Ramos (cell line): ENCODE data around the gene PPIF.

ENCODE experiments used
- in situ Hi-C: fragments of 300-500 bp; cut with MboI; formaldehyde crosslinking; loops from one replicate; pipeline ENCODE4 v1.14.3; 2022; ENCODE audit warnings: low sequenced_read_pairs; ENCODE audit not compliant: unreplicated experiment

PPIF gene

DNA sequence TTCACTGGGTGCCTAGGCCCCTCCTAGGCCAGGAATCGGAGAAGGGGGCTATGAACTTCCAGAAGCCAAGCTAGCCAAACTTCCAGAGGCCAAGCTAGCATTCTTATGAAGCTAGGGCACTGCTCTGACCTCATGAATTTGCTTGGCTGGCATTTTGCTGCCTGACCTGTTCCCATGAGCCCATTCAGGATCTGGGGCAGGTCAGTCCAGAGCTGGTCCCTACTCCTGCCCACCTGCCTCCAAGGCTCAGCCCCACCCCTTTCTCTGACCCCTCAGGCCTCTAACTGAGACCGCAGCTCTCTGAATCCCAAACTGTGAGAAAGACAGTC lies 1.3 kb upstream of the PPIF start:
- in situ Hi-C loops = no loop called here

DNA sequence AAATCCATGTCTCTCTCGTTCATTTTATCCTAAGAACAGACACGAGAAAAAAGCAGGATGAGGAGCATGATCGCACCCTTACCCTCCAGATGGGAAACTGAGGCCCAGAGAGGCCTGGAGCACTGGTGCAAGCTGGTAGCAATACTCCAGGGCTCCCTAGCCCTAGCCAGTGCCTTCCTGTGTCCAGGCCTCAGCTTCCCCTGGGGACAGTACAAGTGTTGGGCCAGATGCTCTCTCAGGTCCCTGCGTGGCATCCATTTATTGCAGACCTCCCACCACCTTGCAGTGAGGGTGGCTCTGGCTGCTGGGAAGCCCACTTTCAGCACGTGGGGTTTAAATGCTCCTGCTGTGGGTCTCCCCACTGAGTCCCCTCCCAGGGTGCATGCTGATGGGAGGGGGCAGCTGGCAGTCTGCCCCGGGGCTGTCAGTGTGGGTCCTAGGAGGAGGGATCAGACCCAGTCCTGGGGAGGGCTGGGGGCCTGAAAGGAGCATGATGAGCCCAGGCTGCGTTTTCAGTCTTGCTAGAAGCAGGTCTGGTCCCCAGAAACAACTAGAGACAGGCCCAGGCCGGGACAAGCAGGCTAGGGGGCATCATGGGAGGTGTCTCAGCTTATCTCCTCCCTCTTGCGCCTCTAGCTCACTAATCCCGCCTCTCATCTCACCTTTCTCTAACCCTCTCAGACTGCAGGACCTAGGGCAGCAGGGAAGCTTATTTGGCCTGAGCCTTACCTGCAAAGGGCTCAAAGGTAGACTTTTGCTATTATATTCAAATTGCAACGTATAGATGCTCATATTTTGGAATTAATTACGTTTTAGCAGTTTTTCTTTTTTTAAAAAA lies 662 bp upstream of the PPIF start:
- in situ Hi-C loops = no loop called here

DNA sequence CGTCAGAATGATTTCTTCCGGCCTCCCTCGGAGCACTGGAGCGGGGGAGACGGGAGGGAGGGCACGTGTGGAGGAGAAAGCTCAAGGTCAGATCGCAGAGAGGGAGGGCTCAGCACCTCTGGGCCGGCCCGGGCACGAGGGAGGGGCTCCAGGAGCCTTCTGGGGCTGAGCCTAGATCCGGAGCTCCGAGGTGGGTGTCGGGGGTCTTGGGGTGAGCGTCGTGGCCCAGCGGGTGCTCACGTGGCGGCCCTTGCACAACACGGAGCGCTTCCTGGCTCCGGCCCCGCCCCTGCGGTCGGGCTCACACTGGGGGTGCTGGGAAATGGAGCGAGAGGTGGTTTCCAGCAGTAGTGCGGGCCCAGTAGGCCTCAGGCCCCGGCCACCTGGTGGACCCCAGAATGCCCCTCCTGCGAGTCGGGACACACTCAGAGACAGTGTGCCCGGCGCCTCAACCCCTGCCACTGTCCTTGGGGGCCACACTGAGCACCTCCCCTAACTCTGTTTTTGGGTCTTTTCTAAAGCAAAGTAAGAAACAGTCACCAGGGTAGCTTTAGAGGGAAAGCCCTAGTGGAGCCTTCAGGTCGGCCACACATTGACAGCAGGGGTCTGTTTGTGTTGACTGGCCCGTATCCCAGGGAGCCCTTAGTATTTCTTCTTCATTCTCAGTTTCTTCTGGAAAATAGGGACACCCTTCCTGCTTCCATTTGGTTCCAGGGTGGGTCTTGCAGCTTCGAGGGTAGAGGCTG lies 798 bp downstream of the PPIF start:
- in situ Hi-C loops = no loop called here

DNA sequence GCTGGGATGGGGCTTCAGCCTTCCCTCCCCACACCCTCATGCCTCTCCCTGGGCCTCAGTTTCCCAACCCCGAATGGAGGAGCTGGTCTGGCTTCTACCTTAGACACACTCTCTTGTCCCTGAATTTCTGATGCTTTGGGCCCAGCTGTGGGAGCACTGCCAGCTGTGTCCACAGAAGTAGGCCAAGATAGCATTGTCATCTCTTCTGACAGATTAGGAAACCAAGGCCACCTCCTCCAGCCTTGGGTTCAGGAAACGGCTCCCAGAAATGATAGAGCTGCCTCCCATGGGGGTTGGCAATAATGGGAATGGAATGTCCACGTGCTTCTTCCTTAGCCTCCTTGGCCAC lies 1.3 kb downstream of the PPIF start:
- in situ Hi-C loops = no loop called here

DNA sequence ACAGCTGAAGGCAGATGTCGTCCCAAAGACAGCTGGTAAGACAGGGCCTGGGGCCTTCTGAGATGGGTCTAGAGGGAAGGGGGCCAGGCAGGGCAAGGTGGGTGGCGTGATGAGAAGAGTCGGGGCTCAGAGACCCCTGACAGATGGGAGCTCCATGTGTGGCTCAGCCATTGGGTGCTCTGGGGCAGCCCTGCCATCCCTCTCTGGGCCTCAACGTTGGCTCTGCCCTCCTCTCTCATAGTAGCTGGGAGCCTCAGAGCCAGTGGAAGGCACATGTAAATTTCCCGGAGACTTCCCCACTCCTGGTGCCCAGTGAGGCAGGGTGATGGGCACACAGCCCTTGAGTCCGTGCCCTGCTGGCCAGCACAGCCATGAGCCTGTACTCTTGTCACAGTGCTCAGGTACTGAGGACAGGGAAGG lies 1.8 kb downstream of the PPIF start:
- in situ Hi-C loops = no loop called here

DNA sequence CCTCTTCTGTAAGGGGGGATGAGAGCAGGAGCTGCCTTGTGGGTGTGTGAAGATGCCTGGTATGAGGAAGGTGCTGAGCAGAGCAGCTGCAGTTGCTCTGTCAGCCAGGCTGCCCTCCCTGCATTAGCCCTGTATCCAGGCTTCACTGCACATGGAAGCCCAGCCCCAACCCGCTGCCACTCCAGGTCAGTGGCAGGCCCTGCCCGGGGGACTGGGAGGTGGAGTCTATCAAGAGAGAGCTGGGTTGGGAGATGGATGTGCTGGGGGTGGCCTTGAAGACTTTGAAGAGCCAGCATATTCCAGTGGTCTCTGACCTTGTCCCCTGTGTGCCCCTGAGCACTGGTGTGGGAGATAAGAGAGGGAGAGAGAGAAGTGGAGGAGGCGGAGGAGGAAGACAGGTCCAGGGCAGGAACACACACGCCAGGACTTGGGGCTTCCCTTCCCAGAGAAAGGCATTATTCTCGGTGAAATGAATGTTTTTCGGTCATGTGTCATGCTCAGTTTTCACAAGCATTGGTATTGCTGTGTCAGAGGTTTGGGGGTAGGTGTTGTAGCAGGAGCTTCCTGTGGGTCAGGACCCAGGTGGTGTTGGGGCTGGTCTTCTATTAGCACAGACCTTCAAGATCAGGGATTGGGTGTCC lies 2.6 kb downstream of the PPIF start:
- in situ Hi-C loops = no loop called here

DNA sequence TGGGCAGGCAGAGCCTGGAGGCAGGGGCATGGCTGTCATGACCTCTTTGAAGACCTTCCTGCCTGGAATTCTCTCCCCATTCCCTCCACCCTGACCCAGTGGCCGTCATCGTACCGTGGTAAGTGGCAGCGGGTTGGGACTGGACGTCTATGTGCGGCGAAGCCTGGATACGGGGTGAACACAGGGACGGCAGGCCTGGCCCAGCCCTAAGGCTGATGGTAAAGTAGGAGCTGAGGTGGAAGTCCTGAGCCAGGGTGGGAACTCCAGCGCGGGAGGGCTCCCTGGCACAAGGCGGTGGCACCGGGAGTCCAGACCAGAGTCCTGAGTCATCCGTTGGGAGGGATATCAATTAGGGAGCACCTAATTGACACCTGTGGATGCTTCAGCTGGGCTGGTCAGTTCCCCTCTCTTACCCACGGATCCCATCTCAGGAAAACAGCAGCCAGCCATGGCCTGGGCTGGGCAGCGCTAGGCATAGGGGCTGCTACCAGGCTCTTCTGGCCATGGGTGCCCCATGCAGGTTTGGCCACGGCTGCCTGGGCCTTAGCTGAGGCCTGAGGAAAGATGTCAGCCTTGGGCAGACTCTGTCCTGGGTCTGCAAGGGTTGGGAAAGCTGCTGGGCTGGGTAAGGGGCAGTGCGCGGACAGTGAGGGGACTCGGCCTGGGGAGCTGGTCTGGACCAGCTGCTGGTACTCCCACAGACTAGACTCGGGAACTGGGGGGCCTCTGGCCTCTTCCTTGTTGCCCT lies 3.3 kb downstream of the PPIF start:
- in situ Hi-C loops = no loop called here

DNA sequence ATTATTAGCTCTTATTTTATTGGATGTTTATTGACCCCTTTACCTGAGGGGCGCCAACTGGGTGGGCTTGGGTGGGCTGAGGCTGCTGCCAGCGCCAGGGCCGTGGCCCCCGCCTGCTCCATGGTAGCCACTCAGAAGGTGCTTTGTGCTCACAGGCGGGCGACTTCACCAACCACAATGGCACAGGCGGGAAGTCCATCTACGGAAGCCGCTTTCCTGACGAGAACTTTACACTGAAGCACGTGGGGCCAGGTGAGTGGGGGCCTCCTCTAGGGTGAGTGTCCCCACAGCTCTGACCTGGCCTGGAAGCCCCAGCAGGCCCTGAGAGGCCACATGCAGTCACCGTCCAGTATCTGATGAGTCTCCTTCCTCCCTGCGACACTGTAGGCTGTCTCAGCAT lies 4.1 kb downstream of the PPIF start:
- in situ Hi-C loops = no loop called here

DNA sequence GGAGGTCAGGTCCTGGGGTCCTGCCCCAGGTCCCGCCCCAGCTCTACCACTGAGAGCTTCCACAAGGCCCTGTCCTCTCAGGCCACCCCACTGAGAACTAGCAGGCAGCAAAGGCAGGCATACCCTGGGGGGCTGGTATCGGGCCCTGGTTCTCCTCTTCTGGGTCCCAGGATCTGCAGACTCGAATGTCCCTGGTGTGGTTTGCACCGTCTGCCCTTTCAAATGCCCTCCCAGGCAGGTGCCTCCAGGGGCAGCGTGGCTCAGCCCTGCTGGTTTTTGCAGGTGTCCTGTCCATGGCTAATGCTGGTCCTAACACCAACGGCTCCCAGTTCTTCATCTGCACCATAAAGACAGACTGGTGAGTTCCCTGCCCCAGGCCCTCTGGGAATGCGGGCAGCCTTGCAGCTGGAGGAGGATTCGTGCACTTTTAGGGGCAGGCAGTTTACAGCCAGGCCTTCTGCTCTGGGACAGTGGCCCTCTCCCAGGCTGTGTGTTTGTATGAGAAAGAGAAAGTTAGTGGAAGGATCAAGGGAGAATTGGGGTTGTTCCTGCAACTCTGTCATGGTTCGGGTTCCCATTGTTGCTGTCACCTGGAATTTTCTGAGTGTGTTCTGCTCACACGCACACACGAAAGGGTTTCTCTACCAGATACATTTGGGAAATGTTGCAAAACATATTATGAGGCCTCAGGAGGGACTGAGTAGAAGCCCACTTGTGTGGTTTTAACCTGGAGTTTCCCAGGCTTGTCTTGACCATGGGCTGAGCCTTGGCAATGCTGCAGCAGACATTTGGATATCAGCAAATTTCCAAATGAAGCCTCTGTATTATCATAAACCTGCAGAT lies 5.0 kb downstream of the PPIF start:
- in situ Hi-C loops = no loop called here

DNA sequence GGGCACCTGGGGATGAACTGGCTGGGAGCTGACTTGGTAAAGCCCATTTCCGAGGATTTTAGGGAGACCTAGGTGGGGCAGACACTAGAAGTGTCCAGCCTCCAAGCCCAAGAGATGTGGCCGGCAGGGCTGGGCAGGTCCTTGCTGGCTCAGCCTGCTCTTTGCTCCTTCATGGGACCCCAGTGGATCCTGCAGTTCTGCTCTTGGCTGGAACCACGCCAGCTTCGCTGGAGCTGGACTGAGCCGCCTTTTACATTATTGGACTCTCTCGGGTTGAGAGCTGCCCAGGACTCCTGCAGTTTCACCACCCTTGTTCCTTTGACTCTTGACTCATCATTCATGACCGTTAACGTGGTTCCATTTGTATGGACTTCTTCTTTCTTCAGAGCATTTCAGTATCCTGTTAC lies 5.7 kb downstream of the PPIF start:
- in situ Hi-C loops = no loop called here

DNA sequence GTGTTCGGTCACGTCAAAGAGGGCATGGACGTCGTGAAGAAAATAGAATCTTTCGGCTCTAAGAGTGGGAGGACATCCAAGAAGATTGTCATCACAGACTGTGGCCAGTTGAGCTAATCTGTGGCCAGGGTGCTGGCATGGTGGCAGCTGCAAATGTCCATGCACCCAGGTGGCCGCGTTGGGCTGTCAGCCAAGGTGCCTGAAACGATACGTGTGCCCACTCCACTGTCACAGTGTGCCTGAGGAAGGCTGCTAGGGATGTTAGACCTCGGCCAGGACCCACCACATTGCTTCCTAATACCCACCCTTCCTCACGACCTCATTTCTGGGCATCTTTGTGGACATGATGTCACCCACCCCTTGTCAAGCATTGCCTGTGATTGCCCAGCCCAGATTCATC lies 6.5 kb downstream of the PPIF start:
- in situ Hi-C loops = no loop called here

DNA sequence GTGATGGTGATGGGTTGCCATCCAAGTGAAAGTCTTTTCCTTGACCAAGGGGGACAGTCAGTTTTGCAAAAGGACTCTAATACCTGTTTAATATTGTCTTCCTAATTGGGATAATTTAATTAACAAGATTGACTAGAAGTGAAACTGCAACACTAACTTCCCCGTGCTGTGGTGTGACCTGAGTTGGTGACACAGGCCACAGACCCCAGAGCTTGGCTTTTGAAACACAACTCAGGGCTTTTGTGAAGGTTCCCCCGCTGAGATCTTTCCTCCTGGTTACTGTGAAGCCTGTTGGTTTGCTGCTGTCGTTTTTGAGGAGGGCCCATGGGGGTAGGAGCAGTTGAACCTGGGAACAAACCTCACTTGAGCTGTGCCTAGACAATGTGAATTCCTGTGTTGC lies 6.9 kb downstream of the PPIF start:
- in situ Hi-C loops = no loop called here

DNA sequence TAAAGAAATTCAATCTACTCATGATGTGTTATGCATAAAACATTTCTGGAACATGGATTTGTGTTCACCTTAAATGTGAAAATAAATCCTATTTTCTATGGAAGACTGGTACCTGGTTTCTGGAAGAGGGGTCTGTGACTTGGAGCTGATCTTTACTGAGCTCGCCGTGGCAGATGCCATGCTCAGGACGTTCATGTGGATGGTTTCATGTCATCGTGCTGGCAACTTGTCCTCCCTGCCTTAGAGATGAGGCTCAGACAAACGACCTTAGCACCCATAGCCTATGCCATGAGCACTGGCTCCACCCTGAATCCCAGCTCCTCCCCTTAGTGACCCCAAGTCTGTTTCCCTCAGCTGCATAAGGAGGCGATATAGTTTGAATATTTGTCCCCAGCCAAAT lies 7.3 kb downstream of the PPIF start:
- in situ Hi-C loops = no loop called here

DNA sequence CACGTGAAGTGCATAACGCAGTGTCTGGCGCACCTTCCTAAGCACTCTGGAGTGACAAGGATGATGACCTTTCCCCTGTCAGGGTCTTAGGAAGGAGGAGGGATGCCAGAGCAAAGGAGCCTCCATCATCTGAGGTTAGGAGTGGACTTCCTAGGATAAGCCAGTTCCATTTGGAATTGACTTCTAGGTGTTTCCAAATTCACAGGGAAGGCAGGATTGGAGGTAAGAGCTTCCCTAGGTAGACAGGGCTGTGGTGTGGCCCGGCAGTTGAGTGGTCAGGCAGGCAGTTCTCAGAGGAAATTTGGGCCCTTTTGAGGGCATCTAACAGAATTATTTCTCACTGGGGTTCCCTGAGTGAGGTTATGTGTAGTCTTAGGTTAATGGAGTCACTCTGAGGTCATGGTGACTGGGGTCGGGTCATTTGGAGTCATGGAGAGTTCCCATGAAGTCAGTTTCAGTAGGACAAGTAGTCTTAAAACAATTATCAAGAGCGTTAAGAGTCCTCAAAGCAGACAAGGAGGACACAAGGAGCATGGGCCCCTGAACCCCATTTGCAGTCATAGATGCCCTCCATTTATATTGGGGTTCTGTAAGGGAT lies 8.2 kb downstream of the PPIF start:
- in situ Hi-C loops = no loop called here

DNA sequence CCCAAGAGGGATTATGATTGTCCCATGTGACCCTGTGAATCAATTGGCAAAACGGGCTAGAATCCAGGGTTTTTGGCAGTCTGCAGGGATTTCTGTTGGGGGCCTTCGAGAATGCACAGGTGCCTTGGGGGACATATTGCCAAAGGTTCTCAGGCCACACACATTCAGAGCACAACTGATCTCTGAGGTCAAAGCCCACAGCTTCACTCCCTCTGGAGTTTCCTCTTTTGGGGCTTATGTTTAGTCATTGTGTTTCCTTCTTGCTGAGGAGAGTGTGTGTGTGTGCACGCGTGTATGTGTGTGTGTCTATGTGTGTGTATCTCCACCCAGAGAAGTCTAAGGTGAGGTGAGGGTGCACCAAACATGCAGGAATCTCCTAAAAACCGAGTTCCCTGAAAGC lies 8.8 kb downstream of the PPIF start:
- in situ Hi-C loops = no loop called here

DNA sequence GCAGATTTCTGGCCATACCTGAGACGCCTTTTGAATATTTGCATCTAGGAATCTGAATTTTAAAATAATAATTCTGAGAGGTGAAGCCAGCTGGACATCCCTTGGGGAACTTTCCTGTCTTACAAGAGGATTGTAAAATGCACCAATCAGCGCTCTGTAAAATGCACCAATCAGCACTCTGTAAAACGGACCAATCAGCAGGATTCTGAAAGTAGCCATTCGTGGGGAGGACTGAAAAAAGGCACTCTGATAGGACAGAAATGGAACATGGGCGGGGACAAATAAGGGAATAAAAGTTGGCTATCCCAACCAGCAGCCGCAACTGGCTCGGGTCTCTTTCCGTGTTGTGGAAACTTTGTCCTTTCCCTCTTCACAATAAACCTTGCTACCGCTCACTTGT lies 9.9 kb downstream of the PPIF start:
- in situ Hi-C loops = no loop called here

DNA sequence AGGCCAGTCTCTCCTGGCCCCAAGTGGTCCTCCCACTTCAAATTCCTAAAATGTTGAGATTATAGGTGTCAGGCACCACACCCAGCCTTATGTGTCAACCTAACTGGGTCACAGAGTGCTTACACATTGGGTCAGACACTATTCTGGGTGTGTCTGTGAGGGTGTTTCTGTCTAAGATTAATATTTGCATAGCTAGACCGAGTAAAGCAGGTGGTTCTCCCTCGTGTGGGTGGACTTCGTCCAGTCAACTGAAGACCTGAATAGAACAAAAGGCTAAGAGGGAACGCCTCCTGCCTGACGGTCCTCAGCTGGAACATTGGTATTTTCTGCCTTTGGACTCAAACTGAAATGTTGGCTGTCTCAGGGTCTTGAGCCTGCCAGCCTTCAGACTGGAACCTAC lies 11.5 kb downstream of the PPIF start:
- in situ Hi-C loops = no loop called here

DNA sequence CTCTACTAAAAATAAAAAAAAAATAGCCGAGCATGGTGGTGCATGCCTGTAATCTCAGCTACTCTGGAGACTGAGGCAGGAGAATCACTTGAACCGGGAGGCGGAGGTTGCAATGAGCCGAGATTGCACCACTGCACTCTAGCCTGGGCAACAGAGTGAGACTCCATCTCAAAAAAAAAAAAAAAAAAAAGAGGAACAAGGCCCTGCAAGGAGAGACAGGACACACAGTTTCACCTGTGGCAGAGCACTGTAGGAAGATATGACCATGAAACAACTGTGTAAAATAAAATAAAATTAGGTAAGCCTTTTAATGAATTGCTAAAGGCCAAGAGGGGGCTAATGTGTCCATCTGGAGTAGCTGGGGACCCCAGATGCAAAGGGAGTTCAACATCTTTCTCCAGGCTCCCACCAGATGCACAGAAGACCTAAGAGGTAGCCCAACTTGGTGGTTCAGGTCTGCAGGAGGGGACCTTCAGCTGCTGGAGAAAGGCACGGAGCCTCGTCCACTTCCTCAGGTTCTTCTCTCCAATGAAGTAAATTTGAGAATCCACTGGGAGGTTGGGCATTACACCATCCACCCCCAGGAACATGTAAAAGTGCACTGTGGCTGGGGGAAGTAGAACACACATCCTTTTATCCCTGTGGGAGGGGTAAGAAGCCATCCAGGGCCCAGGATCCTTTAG lies 12.7 kb downstream of the PPIF start:
- in situ Hi-C loops = no loop called here
